GM23338 (cell line): ENCODE data around the gene KCNS3. TPM values are rescaled to one million over a fixed set of nuclear protein-coding genes. Genes with fewer than 3 reads are reported as not detected.
A peak's percentile ranks its signal among the peaks of the same experiment; 100 is the strongest.

Source experiments
- ATAC-seq: fragments of 200-7000 bp; cut with Tn5 transposase; 3 replicates; pipeline ENCODE4 v1.9.1; 2020
- DNase-seq: peaks from one replicate; pipeline ENCODE4 v3.0.0-alpha.2; 2015; ENCODE audit warnings: low spot score
- H2AFZ ChIP-seq: fragments of 200-600 bp; sonication (generic); 2 replicates; pipeline ENCODE4 v1.8.0; 2016; ENCODE audit warnings: antibody characterized with exemption, mild to moderate bottlenecking, moderate library complexity
- H3F3A ChIP-seq: fragments of 200-600 bp; sonication (generic); replicated peaks from 2 replicates; pipeline ENCODE4 v1.8.0; 2017; ENCODE audit warnings: antibody characterized with exemption, mixed run types, low read depth
- H3K27ac ChIP-seq: fragments of 200-600 bp; sonication (generic); 2 replicates; pipeline ENCODE4 v1.6.1; 2016; ENCODE audit warnings: low read depth
- H3K27me3 ChIP-seq: fragments of 200-600 bp; sonication (generic); 2 replicates; pipeline ENCODE4 v1.8.0; 2016; ENCODE audit warnings: mild to moderate bottlenecking, mixed run types, moderate library complexity; ENCODE audit not compliant: insufficient read depth
- H3K36me3 ChIP-seq: fragments of 200-600 bp; sonication (generic); 2 replicates; pipeline ENCODE4 v1.8.0; 2016; ENCODE audit warnings: mild to moderate bottlenecking; ENCODE audit not compliant: insufficient read depth
- H3K4me1 ChIP-seq: fragments of 200-600 bp; sonication (generic); 2 replicates; pipeline ENCODE4 v1.8.0; 2016; ENCODE audit warnings: mild to moderate bottlenecking, moderate library complexity; ENCODE audit not compliant: insufficient read depth
- H3K4me2 ChIP-seq: fragments of 200-600 bp; sonication (generic); 2 replicates; pipeline ENCODE4 v1.7.1; 2017; ENCODE audit warnings: mixed run types
- H3K4me3 ChIP-seq: fragments of 200-600 bp; sonication (generic); 2 replicates; pipeline ENCODE4 v1.6.1; 2016; ENCODE audit warnings: mixed run types
- H3K79me2 ChIP-seq: fragments of 200-600 bp; sonication (generic); replicated peaks from 2 replicates; pipeline ENCODE4 v1.8.0; 2017; ENCODE audit warnings: mild to moderate bottlenecking; ENCODE audit not compliant: insufficient read depth
- H3K9me2 ChIP-seq: fragments of 200-600 bp; sonication (generic); 2 replicates; pipeline ENCODE4 v1.8.0; 2017; ENCODE audit not compliant: insufficient read depth
- H4K20me1 ChIP-seq: fragments of 200-600 bp; sonication (generic); replicated peaks from 2 replicates; pipeline ENCODE4 v1.8.0; 2017; ENCODE audit warnings: mild to moderate bottlenecking; ENCODE audit not compliant: insufficient read depth
- H3K27ac Mint-ChIP-seq: 2 replicates; pipeline ENCODE4 v1.8.0; 2020; ENCODE audit warnings: inconsistent platforms, mild to moderate bottlenecking, moderate library complexity, mixed read lengths
- H3K27me3 Mint-ChIP-seq: 3 replicates; pipeline ENCODE4 v1.8.0; 2022; ENCODE audit warnings: low read depth, mild to moderate bottlenecking, moderate library complexity, mixed read lengths, inconsistent platforms; ENCODE audit not compliant: insufficient read depth, poor library complexity
- H3K36me3 Mint-ChIP-seq: 3 replicates; pipeline ENCODE4 v1.8.0; 2021; ENCODE audit warnings: low read depth, mild to moderate bottlenecking, inconsistent platforms, moderate library complexity, mixed read lengths
- H3K4me1 Mint-ChIP-seq: 3 replicates; pipeline ENCODE4 v1.8.0; 2020; ENCODE audit warnings: mild to moderate bottlenecking, inconsistent platforms, mixed read lengths
- H3K4me3 Mint-ChIP-seq: 3 replicates; pipeline ENCODE4 v1.8.0; 2021; ENCODE audit warnings: moderate library complexity, mild to moderate bottlenecking, inconsistent platforms, mixed read lengths
- H3K9me3 Mint-ChIP-seq: 3 replicates; pipeline ENCODE4 v1.8.0; 2020; ENCODE audit warnings: moderate library complexity, mild to moderate bottlenecking, inconsistent platforms, mixed read lengths
- POLR2AphosphoS5 ChIP-seq: IDR thresholded peaks from 2 replicates; pipeline ENCODE4 v1.6.1; 2016; ENCODE audit warnings: antibody characterized with exemption, low read depth
- REST ChIP-seq: IDR thresholded peaks from one replicate; pipeline ENCODE4 v1.6.1; 2018; ENCODE audit warnings: antibody characterized with exemption; ENCODE audit not compliant: unreplicated experiment
- ZNF114 ChIP-seq: fragments of 250-450 bp; sonication (Bioruptor Pico); IDR thresholded peaks from 2 replicates; pipeline ENCODE4 v1.5.0; 2020; ENCODE audit warnings: mild to moderate bottlenecking, moderate library complexity
- polyA plus RNA-seq: library from polyadenylated mRNA; unstranded; fragments of >200 nt; fragmentation: Nextera tagmentation; extraction: Ambion mirVana; gene quantifications from 2 replicates; pipeline ENCODE4 v1.2.1, GENCODE V29; 2016
- total RNA-seq: library from RNA; depleted of rRNA; stranded (reverse); fragments of >200 nt; shearing (Covaris generic); gene quantifications from 2 replicates; pipeline ENCODE4 v1.2.3, GENCODE V29; 2014
- TF ChIP-seq, protein P1 (sequence below): fragments of 250-450 bp; sonication (Bioruptor Pico); IDR thresholded peaks from 2 replicates; pipeline ENCODE4 v1.5.0; 2020; ENCODE audit warnings: mild to moderate bottlenecking, moderate library complexity

The KCNS3 gene
- total and polyA plus RNA-seq, 2 experiments from 2014 or later, result 23.2 to 80.0 TPM

DNA sequence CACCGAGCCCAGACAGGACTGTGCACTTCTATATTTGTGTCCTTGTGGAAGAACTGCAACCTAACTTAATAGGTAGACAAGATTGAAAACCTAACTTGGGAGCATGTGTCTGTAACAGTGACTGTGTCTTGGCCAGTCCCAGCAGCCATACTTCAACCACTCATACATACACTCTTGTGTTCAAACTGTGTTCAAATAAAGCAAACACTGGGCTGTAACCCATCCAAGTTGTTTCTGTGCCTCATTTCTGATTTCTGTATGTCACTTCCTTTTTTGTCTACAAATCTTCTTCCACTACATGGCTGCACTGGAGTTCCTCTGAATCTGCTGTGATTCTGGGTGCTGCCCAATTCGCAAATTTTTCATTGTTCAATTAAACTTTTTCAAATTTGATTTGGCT lies 31.2 kb upstream of the KCNS3 start (continued):
- no peak for TF ChIP-seq REST

DNA sequence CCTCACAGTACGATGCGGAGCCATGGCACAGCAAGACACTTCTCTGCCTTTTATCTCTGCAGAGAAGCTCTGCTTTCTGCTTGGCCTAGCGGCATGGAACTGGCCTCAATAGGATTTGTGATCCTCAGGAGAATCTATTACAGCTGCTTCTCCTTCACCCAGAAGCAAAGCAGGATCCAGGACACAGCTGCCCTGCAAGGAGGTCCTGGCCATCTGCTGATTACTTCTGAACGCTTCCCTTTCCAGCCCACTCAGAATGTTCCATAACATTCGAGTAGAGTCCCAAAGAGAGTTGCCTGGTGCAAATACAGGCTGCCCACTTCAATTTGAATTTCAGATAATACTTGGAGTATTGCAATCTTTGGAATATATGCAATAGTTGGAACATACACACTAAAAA lies 29.2 kb upstream of the KCNS3 start:
- no peak for ATAC-seq

More for the DNA sequence above, 29.2 kb upstream of the KCNS3 start:
- H4K20me1 ChIP-seq, result no peaks in the 10 kb centered on the region
- no peak overlapping the region for H3K27ac Mint-ChIP-seq
- no peaks in the 10 kb centered on the region for H3K79me2 ChIP-seq
- peak overlapping the region; percentile 81 for H2AFZ ChIP-seq
- no peaks in the 10 kb centered on the region for H3K27me3 Mint-ChIP-seq
- H3K27ac ChIP-seq, result no peak overlapping the region
- H3K36me3 Mint-ChIP-seq, result no peaks in the 10 kb centered on the region
- TF ChIP-seq POLR2AphosphoS5 (no peak), ZNF114 (CRISPR knock-in tag) (no peak), REST (no peak)
- TF ChIP-seq, protein P1, sequence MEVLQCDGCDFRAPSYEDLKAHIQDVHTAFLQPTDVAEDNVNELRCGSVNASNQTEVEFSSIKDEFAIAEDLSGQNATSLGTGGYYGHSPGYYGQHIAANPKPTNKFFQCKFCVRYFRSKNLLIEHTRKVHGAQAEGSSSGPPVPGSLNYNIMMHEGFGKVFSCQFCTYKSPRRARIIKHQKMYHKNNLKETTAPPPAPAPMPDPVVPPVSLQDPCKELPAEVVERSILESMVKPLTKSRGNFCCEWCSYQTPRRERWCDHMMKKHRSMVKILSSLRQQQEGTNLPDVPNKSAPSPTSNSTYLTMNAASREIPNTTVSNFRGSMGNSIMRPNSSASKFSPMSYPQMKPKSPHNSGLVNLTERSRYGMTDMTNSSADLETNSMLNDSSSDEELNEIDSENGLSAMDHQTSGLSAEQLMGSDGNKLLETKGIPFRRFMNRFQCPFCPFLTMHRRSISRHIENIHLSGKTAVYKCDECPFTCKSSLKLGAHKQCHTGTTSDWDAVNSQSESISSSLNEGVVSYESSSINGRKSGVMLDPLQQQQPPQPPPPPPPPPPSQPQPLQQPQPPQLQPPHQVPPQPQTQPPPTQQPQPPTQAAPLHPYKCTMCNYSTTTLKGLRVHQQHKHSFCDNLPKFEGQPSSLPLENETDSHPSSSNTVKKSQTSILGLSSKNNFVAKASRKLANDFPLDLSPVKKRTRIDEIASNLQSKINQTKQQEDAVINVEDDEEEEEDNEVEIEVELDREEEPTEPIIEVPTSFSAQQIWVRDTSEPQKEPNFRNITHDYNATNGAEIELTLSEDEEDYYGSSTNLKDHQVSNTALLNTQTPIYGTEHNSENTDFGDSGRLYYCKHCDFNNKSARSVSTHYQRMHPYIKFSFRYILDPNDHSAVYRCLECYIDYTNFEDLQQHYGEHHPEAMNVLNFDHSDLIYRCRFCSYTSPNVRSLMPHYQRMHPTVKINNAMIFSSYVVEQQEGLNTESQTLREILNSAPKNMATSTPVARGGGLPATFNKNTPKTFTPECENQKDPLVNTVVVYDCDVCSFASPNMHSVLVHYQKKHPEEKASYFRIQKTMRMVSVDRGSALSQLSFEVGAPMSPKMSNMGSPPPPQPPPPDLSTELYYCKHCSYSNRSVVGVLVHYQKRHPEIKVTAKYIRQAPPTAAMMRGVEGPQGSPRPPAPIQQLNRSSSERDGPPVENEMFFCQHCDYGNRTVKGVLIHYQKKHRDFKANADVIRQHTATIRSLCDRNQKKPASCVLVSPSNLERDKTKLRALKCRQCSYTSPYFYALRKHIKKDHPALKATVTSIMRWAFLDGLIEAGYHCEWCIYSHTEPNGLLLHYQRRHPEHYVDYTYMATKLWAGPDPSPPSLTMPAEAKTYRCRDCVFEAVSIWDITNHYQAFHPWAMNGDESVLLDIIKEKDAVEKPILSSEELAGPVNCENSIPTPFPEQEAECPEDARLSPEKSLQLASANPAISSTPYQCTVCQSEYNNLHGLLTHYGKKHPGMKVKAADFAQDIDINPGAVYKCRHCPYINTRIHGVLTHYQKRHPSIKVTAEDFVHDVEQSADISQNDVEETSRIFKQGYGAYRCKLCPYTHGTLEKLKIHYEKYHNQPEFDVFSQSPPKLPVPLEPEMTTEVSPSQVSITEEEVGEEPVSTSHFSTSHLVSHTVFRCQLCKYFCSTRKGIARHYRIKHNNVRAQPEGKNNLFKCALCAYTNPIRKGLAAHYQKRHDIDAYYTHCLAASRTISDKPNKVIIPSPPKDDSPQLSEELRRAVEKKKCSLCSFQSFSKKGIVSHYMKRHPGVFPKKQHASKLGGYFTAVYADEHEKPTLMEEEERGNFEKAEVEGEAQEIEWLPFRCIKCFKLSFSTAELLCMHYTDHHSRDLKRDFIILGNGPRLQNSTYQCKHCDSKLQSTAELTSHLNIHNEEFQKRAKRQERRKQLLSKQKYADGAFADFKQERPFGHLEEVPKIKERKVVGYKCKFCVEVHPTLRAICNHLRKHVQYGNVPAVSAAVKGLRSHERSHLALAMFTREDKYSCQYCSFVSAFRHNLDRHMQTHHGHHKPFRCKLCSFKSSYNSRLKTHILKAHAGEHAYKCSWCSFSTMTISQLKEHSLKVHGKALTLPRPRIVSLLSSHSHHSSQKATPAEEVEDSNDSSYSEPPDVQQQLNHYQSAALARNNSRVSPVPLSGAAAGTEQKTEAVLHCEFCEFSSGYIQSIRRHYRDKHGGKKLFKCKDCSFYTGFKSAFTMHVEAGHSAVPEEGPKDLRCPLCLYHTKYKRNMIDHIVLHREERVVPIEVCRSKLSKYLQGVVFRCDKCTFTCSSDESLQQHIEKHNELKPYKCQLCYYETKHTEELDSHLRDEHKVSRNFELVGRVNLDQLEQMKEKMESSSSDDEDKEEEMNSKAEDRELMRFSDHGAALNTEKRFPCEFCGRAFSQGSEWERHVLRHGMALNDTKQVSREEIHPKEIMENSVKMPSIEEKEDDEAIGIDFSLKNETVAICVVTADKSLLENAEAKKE (CRISPR knock-in tag), result no peak
- no peak overlapping the region for H3K4me3 Mint-ChIP-seq
- peaks cover 3% of the 10 kb centered on the region; the same call in 1 of the 3 replicates for H3K4me1 Mint-ChIP-seq
- no peak overlapping the region for H3K4me2 ChIP-seq
- no peaks in the 10 kb centered on the region for H3K9me3 Mint-ChIP-seq
- H3K36me3 ChIP-seq, result no peaks in the 10 kb centered on the region
- DNase-seq, result no peak
- H3K4me3 ChIP-seq, result no peak overlapping the region
- H3K4me1 ChIP-seq, result no peaks in the 10 kb centered on the region
- no peaks in the 10 kb centered on the region for H3F3A ChIP-seq
- H3K9me2 ChIP-seq, result no peaks in the 10 kb centered on the region
- no peaks in the 10 kb centered on the region for H3K27me3 ChIP-seq
